Adrenal gland (tissue), 5 donors: ENCODE measurements around the gene SLC25A22.

Experiments
- POLR2A ChIP-seq, 2 donors: fragments of 450-650 bp; IDR thresholded peaks; one replicate each; pipeline ENCODE4 v1.6.1; 2017; ENCODE audit warnings: antibody characterized with exemption in 2 of 2, mild to moderate bottlenecking in 2 of 2, moderate library complexity in 1 of 2
- TF ChIP-seq, protein P1 (sequence below), 6 experiments: fragments of 450-650 bp in 4 of 6; fragments of 200-600 bp in 2 of 6; sonication (generic) in 1 of 6; IDR thresholded peaks; 1 replicate in 5 of 6; 2 replicates in 1 of 6; pipeline versions ENCODE4 v1.5.1 to v1.8.0; 2016 to 2021; ENCODE audit warnings: antibody characterized with exemption in 6 of 6, mild to moderate bottlenecking in 2 of 6, moderate library complexity in 1 of 6
- donor health status: DM: no; HTN: no; CAD: no.

DNA sequence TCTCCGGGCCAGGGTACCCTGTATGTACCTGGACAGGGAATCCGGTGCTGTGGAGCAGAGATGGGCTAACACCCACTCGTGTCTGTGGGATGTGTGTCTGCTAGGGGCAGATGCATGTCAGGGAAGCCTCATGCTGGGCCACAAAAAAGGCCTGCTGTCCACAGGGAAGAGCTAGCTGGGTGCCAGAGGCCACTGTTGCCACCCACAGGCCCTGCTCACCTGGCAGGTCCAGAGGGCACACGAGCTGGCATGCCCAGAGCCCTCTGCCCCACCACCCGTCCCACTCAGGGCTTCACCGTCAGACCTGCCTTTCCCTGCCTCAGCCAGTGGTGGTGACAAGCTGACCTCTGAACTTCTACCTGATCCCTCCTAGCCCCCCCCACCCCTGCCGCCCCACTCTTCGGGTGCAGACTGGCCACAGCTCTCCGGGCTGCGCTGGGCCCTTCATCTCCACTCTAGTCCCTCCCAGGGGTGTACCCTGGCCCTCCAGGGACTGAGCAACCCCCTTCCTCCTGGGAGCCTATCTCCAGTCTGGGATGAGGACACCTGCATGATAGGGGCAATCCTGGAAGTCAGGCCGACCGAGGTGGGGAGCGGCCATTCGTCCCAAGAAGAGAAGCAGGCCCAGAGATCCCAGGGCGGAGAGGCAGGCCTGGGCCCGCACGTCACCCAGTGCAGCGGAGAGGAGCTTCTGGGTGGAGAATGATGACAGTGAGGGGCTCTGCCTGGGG lies 1.4 kb downstream of the SLC25A22 start:
- TF ChIP-seq, protein P1, sequence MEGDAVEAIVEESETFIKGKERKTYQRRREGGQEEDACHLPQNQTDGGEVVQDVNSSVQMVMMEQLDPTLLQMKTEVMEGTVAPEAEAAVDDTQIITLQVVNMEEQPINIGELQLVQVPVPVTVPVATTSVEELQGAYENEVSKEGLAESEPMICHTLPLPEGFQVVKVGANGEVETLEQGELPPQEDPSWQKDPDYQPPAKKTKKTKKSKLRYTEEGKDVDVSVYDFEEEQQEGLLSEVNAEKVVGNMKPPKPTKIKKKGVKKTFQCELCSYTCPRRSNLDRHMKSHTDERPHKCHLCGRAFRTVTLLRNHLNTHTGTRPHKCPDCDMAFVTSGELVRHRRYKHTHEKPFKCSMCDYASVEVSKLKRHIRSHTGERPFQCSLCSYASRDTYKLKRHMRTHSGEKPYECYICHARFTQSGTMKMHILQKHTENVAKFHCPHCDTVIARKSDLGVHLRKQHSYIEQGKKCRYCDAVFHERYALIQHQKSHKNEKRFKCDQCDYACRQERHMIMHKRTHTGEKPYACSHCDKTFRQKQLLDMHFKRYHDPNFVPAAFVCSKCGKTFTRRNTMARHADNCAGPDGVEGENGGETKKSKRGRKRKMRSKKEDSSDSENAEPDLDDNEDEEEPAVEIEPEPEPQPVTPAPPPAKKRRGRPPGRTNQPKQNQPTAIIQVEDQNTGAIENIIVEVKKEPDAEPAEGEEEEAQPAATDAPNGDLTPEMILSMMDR (IDR thresholded peaks at IDR 0.05): no peak
- no peak for TF ChIP-seq POLR2A (IDR thresholded peaks at IDR 0.05)
